Measurements from ENCODE around the gene TAOK1. TPM values are rescaled to one million over a fixed set of nuclear protein-coding genes. Genes with fewer than 3 reads are reported as not detected.

TAOK1 gene
- total RNA-seq, 1 experiment from 2014 or later, result 87.7 TPM

- CTCF ChIA-PET, result interaction anchor here (0.6 to 5.0 kb wide), 9 partner anchors 14 to 446 kb away, joined by 3 to 69 read pairs (median 4); no protein-coding TSS in a partner anchor
- intact Hi-C loops (cut with micrococcal nuclease; ENCODE audit: unreplicated experiment), result loop anchor here (5.0 to 10.0 kb wide), 2 partner anchors 60 to 302 kb away; partner anchors contain the start of gene NUFIP2
- Histone ChIP-seq H3K9me3 (no peaks in the 10 kb centered on the region), H3K4me1 (peaks cover 32% of the 10 kb centered on the region), H3K4me3 (ENCODE audit: low read depth, low read length) (peak overlapping the region; percentile 48), H3K36me3 (ENCODE audit: control insufficient read depth, insufficient read depth, low read length) (no peaks in the 10 kb centered on the region), H3K27me3 (replicated peaks; ENCODE audit: control insufficient read depth, insufficient read depth, low read length) (no peaks in the 10 kb centered on the region)
- DNase-seq, result no peak
- Mint-ChIP-seq H3K4me3 (ENCODE audit: unreplicated experiment) (peak overlapping the region; percentile 86), H3K36me3 (ENCODE audit: insufficient read depth, unreplicated experiment) (peaks cover 8% of the 10 kb centered on the region), H3K9me3 (ENCODE audit: unreplicated experiment) (no peaks in the 10 kb centered on the region), H3K4me1 (ENCODE audit: low read depth, unreplicated experiment) (no peaks in the 10 kb centered on the region), H3K27me3 (ENCODE audit: insufficient read depth, unreplicated experiment) (no peaks in the 10 kb centered on the region), H3K27ac (ENCODE audit: unreplicated experiment) (no peak overlapping the region)
- no TSS peak for BruUV-seq (replicated peaks)
- no peak for TF ChIP-seq CTCF (IDR thresholded peaks at IDR 0.05; ENCODE audit: insufficient read depth in 1 of 2, low read depth in 1 of 2, low read length in 1 of 2, severe bottlenecking in 1 of 2, unreplicated experiment in 1 of 2)
- POLR2A ChIA-PET, result interaction anchor here (1.0 kb wide), 1 partner anchor 22 kb away, joined by 6 read pairs; no protein-coding TSS in a partner anchor
Measured at GRCh38 chr17:29594519-29595090, 204.4 kb downstream of the TAOK1 start.

GRCh38 chr17:29595107-29595942 lies 205.2 kb downstream of the TAOK1 start:
- no peak overlapping the region for H3K4me3 Mint-ChIP-seq (ENCODE audit: unreplicated experiment)
- CTCF ChIA-PET, result interaction anchor here (0.6 to 5.0 kb wide), 3 partner anchors 22 to 352 kb away, joined by 6 to 69 read pairs (median 9); no protein-coding TSS in a partner anchor

More at GRCh38 chr17:29595107-29595942, 205.2 kb downstream of the TAOK1 start:
- H3K36me3 Mint-ChIP-seq (ENCODE audit: insufficient read depth, unreplicated experiment), result peaks cover 8% of the 10 kb centered on the region
- H3K27me3 Mint-ChIP-seq (ENCODE audit: insufficient read depth, unreplicated experiment), result no peaks in the 10 kb centered on the region
- H3K4me1 Mint-ChIP-seq (ENCODE audit: low read depth, unreplicated experiment), result no peaks in the 10 kb centered on the region
- POLR2A ChIA-PET, result no interaction called here
- BruUV-seq (replicated peaks), result no TSS peak
- no peak for DNase-seq
- H3K9me3 ChIP-seq, result no peaks in the 10 kb centered on the region
- no peak overlapping the region for H3K27ac Mint-ChIP-seq (ENCODE audit: unreplicated experiment)
- TF ChIP-seq CTCF (IDR thresholded peaks at IDR 0.05; ENCODE audit: insufficient read depth in 1 of 2, low read depth in 1 of 2, low read length in 1 of 2, severe bottlenecking in 1 of 2, unreplicated experiment in 1 of 2), result no peak
- intact Hi-C loops (cut with micrococcal nuclease; ENCODE audit: unreplicated experiment), result loop anchor here (10.0 kb wide), 1 partner anchor 61 kb away; no protein-coding TSS in a partner anchor
- no peaks in the 10 kb centered on the region for H3K36me3 ChIP-seq (ENCODE audit: control insufficient read depth, insufficient read depth, low read length)
- peaks cover 25% of the 10 kb centered on the region for H3K4me1 ChIP-seq
- no peaks in the 10 kb centered on the region for H3K27me3 ChIP-seq (replicated peaks; ENCODE audit: control insufficient read depth, insufficient read depth, low read length)
- no peaks in the 10 kb centered on the region for H3K9me3 Mint-ChIP-seq (ENCODE audit: unreplicated experiment)
- no peak overlapping the region for H3K4me3 ChIP-seq (ENCODE audit: low read depth, low read length)
